Sigmoid colon (tissue), 7 donors: ENCODE measurements around the gene NRDE2. TPM values are rescaled to one million over a fixed set of nuclear protein-coding genes. Genes with fewer than 3 reads are reported as not detected.
"Not testable (repeated sequence)": the region's sequence is repeated elsewhere in the genome, so short reads cannot be mapped to it uniquely, and the experiment has no call there.

Experiments used
- DNase-seq: peaks from one replicate; pipeline ENCODE4 v3.0.0-alpha.2; 2019
- H3K27ac ChIP-seq, 4 donors: fragments of 200-600 bp; sonication (generic); one replicate each; pipeline ENCODE4 v1.5.1; 2016 to 2019; ENCODE audit warnings: mild to moderate bottlenecking in 1 of 4
- H3K27me3 ChIP-seq, 3 donors: fragments of 200-600 bp; sonication (generic); one replicate each; pipeline ENCODE4 v1.5.1; 2019; ENCODE audit warnings: mild to moderate bottlenecking in 1 of 3
- H3K36me3 ChIP-seq, 4 donors: fragments of 200-600 bp; sonication (generic); one replicate each; pipeline ENCODE4 v1.5.1; 2016 to 2019
- H3K4me1 ChIP-seq, 4 donors: fragments of 200-600 bp; sonication (generic); one replicate each; pipeline ENCODE4 v1.5.1; 2017 to 2019
- H3K4me3 ChIP-seq, 4 donors: fragments of 200-600 bp; sonication (generic); one replicate each; pipeline ENCODE4 v1.5.1; 2017 to 2019; ENCODE audit warnings: mild to moderate bottlenecking in 2 of 4, moderate library complexity in 1 of 4
- H3K9me3 ChIP-seq, 4 donors: fragments of 200-600 bp in 3 of 4; sonication (generic) in 3 of 4; one replicate each; pipeline versions ENCODE4 v1.5.1 to v1.6.1; 2013 to 2019
- CTCF ChIP-seq, 4 experiments: fragments of 450-650 bp in 3 of 4; fragments of 200-600 bp in 1 of 4; IDR thresholded peaks; one replicate each; pipeline ENCODE4 v1.5.1; 2016 to 2019; ENCODE audit warnings: antibody characterized with exemption in 4 of 4, mild to moderate bottlenecking in 3 of 4, moderate library complexity in 2 of 4
- EP300 ChIP-seq, 4 donors: sonication (generic); formaldehyde crosslinking; IDR thresholded peaks; one replicate each; pipeline ENCODE4 v1.6.1; 2017; ENCODE audit warnings: antibody characterized with exemption in 4 of 4
- POLR2A ChIP-seq, 2 donors: fragments of 450-650 bp; IDR thresholded peaks; one replicate each; pipeline ENCODE4 v1.6.1; 2016; ENCODE audit warnings: antibody characterized with exemption in 2 of 2, mild to moderate bottlenecking in 2 of 2, moderate library complexity in 2 of 2
- POLR2AphosphoS5 ChIP-seq, 4 donors: sonication (generic); formaldehyde crosslinking; IDR thresholded peaks; one replicate each; pipeline ENCODE4 v1.6.1; 2017; ENCODE audit warnings: antibody characterized with exemption in 4 of 4
- WGBS, 2 donors: extraction: QIAGEN DNeasy Blood & Tissue Kit; methylation state at CpG; one replicate each; pipeline ENCODE4 v1.1.7; 2013; 5-methylcytosine and 5-hydroxymethylcytosine counted together
- intact Hi-C: fragments of 100-400 bp; cut with DNase I; formaldehyde crosslinking; loops from one replicate; pipeline ENCODE4 v1.15.1; 2023
- polyA plus RNA-seq, 3 donors: library from polyadenylated mRNA; stranded (reverse); fragments of 200-250 nt; gene quantifications; one replicate each; pipeline ENCODE4 v1.2.3, GENCODE V29; 2013
- total RNA-seq, 4 donors: library from RNA; depleted of rRNA; stranded (reverse); fragments of >200 nt; gene quantifications; one replicate each; pipeline ENCODE4 v1.1.0, GENCODE V29; 2016
- donor health status: healthy with polysubstance abuse.
- donor health status: Bipolar disorder and iron deficiency.
- donor health status: healthy.

Gene NRDE2
- total and polyA plus RNA-seq, 7 donors = 4.8 to 25.2 (median 12.5) TPM

- no peak for DNase-seq
- Histone ChIP-seq H3K4me3 (no peak overlapping the region), H3K27me3 (peaks cover 0 to 8% (median 0%) of the 10 kb centered on the region in 3 donors), H3K36me3 (no peaks in the 10 kb centered on the region), H3K9me3 (no peaks in the 10 kb centered on the region), H3K27ac (no peak overlapping the region), H3K4me1 (peaks cover 0 to 17% (median 14%) of the 10 kb centered on the region in 4 donors)
- whole genome bisulfite sequencing, 2 donors = 86 to 90% methylated on average over 8 of the region's 8 CpGs
- TF ChIP-seq EP300 (IDR thresholded peaks at IDR 0.05) = no peak
- no peak for TF ChIP-seq POLR2AphosphoS5 (IDR thresholded peaks at IDR 0.05)
- no peak for TF ChIP-seq POLR2A (IDR thresholded peaks at IDR 0.05)
- TF ChIP-seq CTCF (IDR thresholded peaks at IDR 0.05) = no peak
- intact Hi-C loops = no loop called here
Observed at GRCh38 chr14:90253826-90254225, 77.9 kb downstream of the NRDE2 start.

GRCh38 chr14:90248594-90248993, 83.1 kb downstream of the NRDE2 start:
- no peaks in the 10 kb centered on the region for H3K4me1 ChIP-seq
- intact Hi-C loops = no loop called here
- H3K9me3 ChIP-seq = no peaks in the 10 kb centered on the region
- no peaks in the 10 kb centered on the region for H3K36me3 ChIP-seq
- WGBS, 2 donors = 16 to 54% methylated on average over 2 of the region's 2 CpGs
- no peak for DNase-seq
- no peak overlapping the region for H3K4me3 ChIP-seq
- TF ChIP-seq CTCF (IDR thresholded peaks at IDR 0.05) (no peak), EP300 (IDR thresholded peaks at IDR 0.05) (no peak), POLR2AphosphoS5 (IDR thresholded peaks at IDR 0.05) (no peak), POLR2A (IDR thresholded peaks at IDR 0.05) (no peak)
- peaks cover 0 to 8% (median 0%) of the 10 kb centered on the region in 3 donors for H3K27me3 ChIP-seq
- no peak overlapping the region for H3K27ac ChIP-seq

- intact Hi-C loops, H3K36me3 ChIP-seq, H3K4me1 ChIP-seq, H3K27ac ChIP-seq, H3K9me3 ChIP-seq, H3K4me3 ChIP-seq, H3K27me3 ChIP-seq, DNase-seq: not testable (repeated sequence)
- WGBS, 2 donors = 88 to 89% methylated on average over 10 of the region's 10 CpGs
Observed at GRCh38 chr14:90247441-90247840, 84.3 kb downstream of the NRDE2 start.

GRCh38 chr14:90246936-90247335, 84.8 kb downstream of the NRDE2 start:
- no peak for DNase-seq
- Histone ChIP-seq H3K4me3 (no peak overlapping the region), H3K9me3 (peaks cover 0 to 4% (median 0%) of the 10 kb centered on the region in 4 donors), H3K4me1 (no peaks in the 10 kb centered on the region), H3K36me3 (no peaks in the 10 kb centered on the region), H3K27me3 (peaks cover 0 to 7% (median 0%) of the 10 kb centered on the region in 3 donors), H3K27ac (no peak overlapping the region)
- TF ChIP-seq POLR2A (IDR thresholded peaks at IDR 0.05) (no peak), EP300 (IDR thresholded peaks at IDR 0.05) (no peak), POLR2AphosphoS5 (IDR thresholded peaks at IDR 0.05) (no peak), CTCF (IDR thresholded peaks at IDR 0.05) (no peak)
- whole genome bisulfite sequencing, 2 donors = 89 to 91% methylated on average over 4 of the region's 4 CpGs
- intact Hi-C loops = no loop called here

GRCh38 chr14:90242444-90242843, 89.3 kb downstream of the NRDE2 start:
- Histone ChIP-seq H3K4me3 (no peak overlapping the region), H3K27ac (no peak overlapping the region), H3K36me3 (no peaks in the 10 kb centered on the region), H3K4me1 (no peaks in the 10 kb centered on the region), H3K27me3 (no peaks in the 10 kb centered on the region), H3K9me3 (peaks cover 14 to 38% (median 21%) of the 10 kb centered on the region in 4 donors)
- intact Hi-C loops = no loop called here
- TF ChIP-seq CTCF (IDR thresholded peaks at IDR 0.05) = no peak
- no peak for TF ChIP-seq POLR2AphosphoS5 (IDR thresholded peaks at IDR 0.05)
- no peak for TF ChIP-seq POLR2A (IDR thresholded peaks at IDR 0.05)
- no peak for TF ChIP-seq EP300 (IDR thresholded peaks at IDR 0.05)
- DNase-seq = no peak
